Parathyroid adenoma (tissue), 2 donors: ENCODE results near the gene SLC25A11.

Source experiments
- H2AFZ ChIP-seq: fragments of 300-600 bp; sonication (generic); one replicate; pipeline ENCODE4 v1.7.0; 2017; ENCODE audit warnings: antibody characterized with exemption, mild to moderate bottlenecking
- H3K27ac ChIP-seq: fragments of 300-600 bp; sonication (generic); one replicate; pipeline ENCODE4 v1.7.0; 2017
- H3K27me3 ChIP-seq: fragments of 300-600 bp; sonication (generic); one replicate; pipeline ENCODE4 v1.7.0; 2017; ENCODE audit warnings: low read length; ENCODE audit not compliant: control insufficient read depth, insufficient read depth
- H3K36me3 ChIP-seq: fragments of 300-600 bp; sonication (generic); one replicate; pipeline ENCODE4 v1.7.0; 2017; ENCODE audit warnings: low read length; ENCODE audit not compliant: control insufficient read depth, insufficient read depth
- H3K4me1 ChIP-seq: fragments of 300-600 bp; sonication (generic); one replicate; pipeline ENCODE4 v1.7.0; 2017; ENCODE audit warnings: control low read depth
- H3K4me2 ChIP-seq: fragments of 300-600 bp; sonication (generic); one replicate; pipeline ENCODE4 v1.7.0; 2017; ENCODE audit warnings: low read length
- H3K4me3 ChIP-seq: fragments of 300-600 bp; sonication (generic); one replicate; pipeline ENCODE4 v1.7.0; 2017; ENCODE audit warnings: low read depth, low read length
- H3K79me2 ChIP-seq: fragments of 300-600 bp; sonication (generic); one replicate; pipeline ENCODE4 v1.7.0; 2017; ENCODE audit warnings: control low read depth
- H3K9ac ChIP-seq: fragments of 300-600 bp; sonication (generic); one replicate; pipeline ENCODE4 v1.7.0; 2017; ENCODE audit warnings: mild to moderate bottlenecking
- H3K9me3 ChIP-seq: fragments of 300-600 bp; sonication (generic); one replicate; pipeline ENCODE4 v1.7.0; 2017; ENCODE audit warnings: low read length; ENCODE audit not compliant: control insufficient read depth
- TF ChIP-seq, protein P1 (sequence below): fragments of 300-600 bp; sonication (generic); IDR thresholded peaks from one replicate; pipeline ENCODE4 v1.7.0; 2017; ENCODE audit warnings: antibody characterized with exemption, mild to moderate bottlenecking
- donor health status: primary hyperparathyroidism.

Gene SLC25A11

DNA sequence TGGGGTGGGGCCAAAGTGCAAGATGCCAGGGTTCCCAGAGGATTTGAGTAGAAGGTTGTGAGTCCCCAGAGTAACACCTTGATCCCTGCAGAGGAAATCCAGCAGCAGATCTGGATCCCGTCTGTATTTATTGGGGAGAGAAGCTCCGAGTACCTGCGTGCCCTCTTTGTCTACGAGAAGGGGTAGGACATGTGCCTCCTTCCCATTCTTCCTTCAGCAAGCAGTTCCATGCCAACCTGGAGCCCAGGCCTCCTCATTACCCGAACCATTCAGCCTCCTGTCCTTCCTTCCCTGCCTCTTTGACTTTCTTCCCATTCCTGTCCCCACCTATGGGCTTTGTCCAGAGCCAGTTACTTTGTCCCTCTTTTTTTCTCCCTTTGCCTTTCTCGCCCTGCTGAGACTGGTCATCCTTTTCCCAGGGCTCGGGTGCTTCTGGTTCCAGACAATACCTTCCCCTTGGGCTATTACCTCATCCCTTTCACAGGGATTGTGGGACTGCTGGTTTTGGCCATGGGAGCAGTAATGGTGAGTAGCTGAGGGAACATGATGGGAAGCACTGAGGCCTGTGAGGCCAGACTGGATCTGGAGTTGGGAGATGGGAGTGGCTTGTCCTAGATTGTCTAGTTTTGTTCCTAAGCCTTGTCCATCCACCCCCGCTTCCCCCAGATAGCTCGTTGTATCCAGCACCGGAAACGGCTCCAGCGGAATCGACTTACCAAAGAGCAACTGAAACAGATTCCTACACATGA is 3.1 kb upstream of the SLC25A11 start:
- Histone ChIP-seq H3K27me3 (no peaks in the 10 kb centered on the region), H3K4me1 (peaks cover 22% of the 10 kb centered on the region), H3K27ac (no peak overlapping the region), H3K4me2 (no peak overlapping the region), H3K79me2 (peaks cover 24% of the 10 kb centered on the region), H3K9ac (no peak overlapping the region), H2AFZ (no peak overlapping the region), H3K4me3 (no peak overlapping the region), H3K36me3 (no peaks in the 10 kb centered on the region), H3K9me3 (no peaks in the 10 kb centered on the region)
- TF ChIP-seq, protein P1, sequence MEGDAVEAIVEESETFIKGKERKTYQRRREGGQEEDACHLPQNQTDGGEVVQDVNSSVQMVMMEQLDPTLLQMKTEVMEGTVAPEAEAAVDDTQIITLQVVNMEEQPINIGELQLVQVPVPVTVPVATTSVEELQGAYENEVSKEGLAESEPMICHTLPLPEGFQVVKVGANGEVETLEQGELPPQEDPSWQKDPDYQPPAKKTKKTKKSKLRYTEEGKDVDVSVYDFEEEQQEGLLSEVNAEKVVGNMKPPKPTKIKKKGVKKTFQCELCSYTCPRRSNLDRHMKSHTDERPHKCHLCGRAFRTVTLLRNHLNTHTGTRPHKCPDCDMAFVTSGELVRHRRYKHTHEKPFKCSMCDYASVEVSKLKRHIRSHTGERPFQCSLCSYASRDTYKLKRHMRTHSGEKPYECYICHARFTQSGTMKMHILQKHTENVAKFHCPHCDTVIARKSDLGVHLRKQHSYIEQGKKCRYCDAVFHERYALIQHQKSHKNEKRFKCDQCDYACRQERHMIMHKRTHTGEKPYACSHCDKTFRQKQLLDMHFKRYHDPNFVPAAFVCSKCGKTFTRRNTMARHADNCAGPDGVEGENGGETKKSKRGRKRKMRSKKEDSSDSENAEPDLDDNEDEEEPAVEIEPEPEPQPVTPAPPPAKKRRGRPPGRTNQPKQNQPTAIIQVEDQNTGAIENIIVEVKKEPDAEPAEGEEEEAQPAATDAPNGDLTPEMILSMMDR = no peak

- peak overlapping the region; percentile 69 for H3K9ac ChIP-seq
- H3K9me3 ChIP-seq = no peaks in the 10 kb centered on the region
- TF ChIP-seq, protein P1 = no peak
- peak overlapping the region; percentile 24 for H3K27ac ChIP-seq
- peak overlapping the region; percentile 97 for H3K4me2 ChIP-seq
- H3K36me3 ChIP-seq = no peaks in the 10 kb centered on the region
- no peaks in the 10 kb centered on the region for H3K27me3 ChIP-seq
- H3K4me3 ChIP-seq = peak overlapping the region; percentile 91
- H2AFZ ChIP-seq = no peak overlapping the region
- peaks cover 20% of the 10 kb centered on the region for H3K79me2 ChIP-seq
- peaks cover 22% of the 10 kb centered on the region for H3K4me1 ChIP-seq
These were observed 1.4 kb upstream of the SLC25A11 start for GRCh38 chr17:4941319-4941610.

- Histone ChIP-seq H3K9me3 (no peaks in the 10 kb centered on the region), H3K4me3 (peak overlapping the region; percentile 91), H3K79me2 (peaks cover 20% of the 10 kb centered on the region), H2AFZ (peak overlapping the region; percentile 81), H3K4me1 (peaks cover 22% of the 10 kb centered on the region), H3K4me2 (peak overlapping the region; percentile 97), H3K27me3 (no peaks in the 10 kb centered on the region), H3K36me3 (no peaks in the 10 kb centered on the region), H3K9ac (peak overlapping the region; percentile 69), H3K27ac (peak overlapping the region; percentile 91)
- TF ChIP-seq, protein P1 = no peak
These were observed 891 bp upstream of the SLC25A11 start for GRCh38 chr17:4940555-4941318.

DNA sequence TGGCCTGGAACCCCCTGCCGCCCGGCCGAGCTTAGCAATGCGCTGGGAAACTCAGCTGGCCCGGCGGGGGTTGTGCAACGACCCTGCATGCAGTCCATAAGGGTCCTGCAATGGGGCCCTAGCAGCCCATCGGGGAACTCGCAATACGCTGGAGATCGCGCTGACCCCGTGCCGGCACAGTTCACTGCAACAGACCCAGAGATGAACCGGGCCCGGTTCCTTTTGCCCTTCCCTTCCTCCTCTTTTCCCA is 375 bp downstream of the SLC25A11 start:
- H3K27ac ChIP-seq = peak overlapping the region; percentile 91
- peak overlapping the region; percentile 97 for H3K4me2 ChIP-seq
- peak overlapping the region; percentile 81 for H2AFZ ChIP-seq
- peak overlapping the region; percentile 39 for H3K9ac ChIP-seq
- no peaks in the 10 kb centered on the region for H3K36me3 ChIP-seq
- no peaks in the 10 kb centered on the region for H3K27me3 ChIP-seq
- TF ChIP-seq, protein P1 = no peak
- peaks cover 20% of the 10 kb centered on the region for H3K79me2 ChIP-seq
- H3K4me1 ChIP-seq = peaks cover 17% of the 10 kb centered on the region
- no peaks in the 10 kb centered on the region for H3K9me3 ChIP-seq
- H3K4me3 ChIP-seq = peak overlapping the region; percentile 91
